Measurements from ENCODE around the gene NCR1. TPM values are rescaled to one million over a fixed set of nuclear protein-coding genes. Genes with fewer than 3 reads are reported as not detected.
A peak's percentile ranks its signal among the peaks of the same experiment; 100 is the strongest.
"Not testable (repeated sequence)": the region's sequence is repeated elsewhere in the genome, so short reads cannot be mapped to it uniquely, and the experiment has no call there.

Gene NCR1
- total RNA-seq (2021; ENCODE audit: unreplicated experiment), result not detected
- polyA plus RNA-seq (2012; ENCODE audit: insufficient read length), result not detected
- Bru-seq, nascent RNA, result not detected
- BruChase-seq, experiment 1, labeled RNA remaining after a 2-hour chase, result not detected
- not detected for BruChase-seq, experiment 2, labeled RNA remaining after a 6-hour chase
- long read RNA-seq, result 0 reads

GRCh38 chr19:54905803-54906511 is at the start of gene NCR1:
Gene NCR1, plus strand, starts transcription at chr19:54906148. Its CDS starts 40 bp downstream, at chr19:54906188.
- ChIA-PET CTCF (no interaction called here), POLR2A (no interaction called here)
- in situ Hi-C loops (cut with HindIII; ENCODE audit: low pct_unique_long_range_greater_than_20kb, low sequenced_read_pairs) (no loop called here), intact Hi-C loops (cut with micrococcal nuclease; ENCODE audit: unreplicated experiment) (no loop called here)
- H3K4me3 ChIP-seq (ENCODE audit: low read depth in 2 of 2, low read length in 2 of 2), result no peak within 1 kb of the TSS
- no peaks in the 10 kb centered on the region for H3K36me3 ChIP-seq (ENCODE audit: control insufficient read depth, insufficient read depth, low read length)
- H3K4me1 ChIP-seq (ENCODE audit: control insufficient read depth, insufficient read depth, low read length), result no peaks in the 10 kb centered on the region
- no peaks in the 10 kb centered on the region for H3K9me3 ChIP-seq (ENCODE audit: control insufficient read depth, insufficient read depth, low read depth, low read length)
- DNase-seq (ENCODE audit: low read depth, low spot score) (no peak), ATAC-seq (peak; percentile 60; the same call in 1 of the 2 replicates)
- TF ChIP-seq CTCF (IDR thresholded peaks at IDR 0.05), result no peak
- TF ChIP-seq REST (IDR thresholded peaks at IDR 0.05; ENCODE audit: insufficient read depth in 1 of 2, low read depth in 2 of 2, low read length in 1 of 2), result no peak
- no peak for TF ChIP-seq TCF7L2 (IDR thresholded peaks at IDR 0.05; ENCODE audit: low read depth, low read length)
- no peak for TF ChIP-seq POLR2AphosphoS5 (IDR thresholded peaks at IDR 0.05; ENCODE audit: low read depth, low read length)
- TF ChIP-seq SIN3A (IDR thresholded peaks at IDR 0.05; ENCODE audit: borderline replicate concordance, insufficient read depth, low read depth, low read length), result no peak
- no peak within 1 kb of the TSS for H3K27ac ChIP-seq (ENCODE audit: low read length)
- H3K27me3 ChIP-seq (ENCODE audit: control insufficient read depth, insufficient read depth, low read length), result no peaks in the 10 kb centered on the region
- BruUV-seq (replicated peaks), result no TSS peak

GRCh38 chr19:54858476-54858875 is 47.5 kb upstream of the NCR1 start:
- H3K4me3 ChIP-seq (ENCODE audit: low read depth in 2 of 2, low read length in 2 of 2); POLR2A ChIA-PET; H3K36me3 ChIP-seq (ENCODE audit: control insufficient read depth, insufficient read depth, low read length); H3K27me3 ChIP-seq (ENCODE audit: control insufficient read depth, insufficient read depth, low read length); ATAC-seq; H3K27ac ChIP-seq (ENCODE audit: low read length); in situ Hi-C loops (cut with HindIII; ENCODE audit: low pct_unique_long_range_greater_than_20kb, low sequenced_read_pairs); DNase-seq (ENCODE audit: low read depth, low spot score); H3K9me3 ChIP-seq (ENCODE audit: control insufficient read depth, insufficient read depth, low read depth, low read length); CTCF ChIA-PET; BruUV-seq (replicated peaks); H3K4me1 ChIP-seq (ENCODE audit: control insufficient read depth, insufficient read depth, low read length); intact Hi-C loops (cut with micrococcal nuclease; ENCODE audit: unreplicated experiment): not testable (repeated sequence)

GRCh38 chr19:54859421-54859820 is 46.5 kb upstream of the NCR1 start:
- H3K4me1 ChIP-seq (ENCODE audit: control insufficient read depth, insufficient read depth, low read length); CTCF ChIA-PET; H3K27ac ChIP-seq (ENCODE audit: low read length); H3K9me3 ChIP-seq (ENCODE audit: control insufficient read depth, insufficient read depth, low read depth, low read length); BruUV-seq (replicated peaks); ATAC-seq; H3K4me3 ChIP-seq (ENCODE audit: low read depth in 2 of 2, low read length in 2 of 2); POLR2A ChIA-PET; intact Hi-C loops (cut with micrococcal nuclease; ENCODE audit: unreplicated experiment); H3K27me3 ChIP-seq (ENCODE audit: control insufficient read depth, insufficient read depth, low read length); DNase-seq (ENCODE audit: low read depth, low spot score); H3K36me3 ChIP-seq (ENCODE audit: control insufficient read depth, insufficient read depth, low read length); in situ Hi-C loops (cut with HindIII; ENCODE audit: low pct_unique_long_range_greater_than_20kb, low sequenced_read_pairs): not testable (repeated sequence)

- H3K9me3 ChIP-seq (ENCODE audit: control insufficient read depth, insufficient read depth, low read depth, low read length); CTCF ChIA-PET; POLR2A ChIA-PET; H3K36me3 ChIP-seq (ENCODE audit: control insufficient read depth, insufficient read depth, low read length); H3K4me1 ChIP-seq (ENCODE audit: control insufficient read depth, insufficient read depth, low read length); ATAC-seq; H3K4me3 ChIP-seq (ENCODE audit: low read depth in 2 of 2, low read length in 2 of 2); DNase-seq (ENCODE audit: low read depth, low spot score); BruUV-seq (replicated peaks); intact Hi-C loops (cut with micrococcal nuclease; ENCODE audit: unreplicated experiment); in situ Hi-C loops (cut with HindIII; ENCODE audit: low pct_unique_long_range_greater_than_20kb, low sequenced_read_pairs); H3K27ac ChIP-seq (ENCODE audit: low read length): not testable (repeated sequence)
- H3K27me3 ChIP-seq (ENCODE audit: control insufficient read depth, insufficient read depth, low read length), result peaks cover 17% of the 10 kb centered on the region
These were observed 42.5 kb upstream of the NCR1 start for GRCh38 chr19:54863459-54863858.

All from Panc1 (cell line).